Gastrocnemius medialis (tissue), 4 donors: ENCODE data around the gene PCDHGA8.

Experiments
- CTCF ChIP-seq, 5 experiments: fragments of 450-650 bp in 3 of 5; fragments of 200-600 bp in 2 of 5; sonication (generic) in 2 of 5; IDR thresholded peaks in 4 of 5; conservative IDR thresholded peaks in 1 of 5; 1 replicate in 4 of 5; 2 replicates in 1 of 5; pipeline ENCODE4 v1.5.1; 2016 to 2019; ENCODE audit warnings: antibody characterized with exemption in 5 of 5, mild to moderate bottlenecking in 3 of 5, moderate library complexity in 3 of 5
- POLR2A ChIP-seq, 2 donors: fragments of 450-650 bp; IDR thresholded peaks; one replicate each; pipeline ENCODE4 v1.6.1; 2017; ENCODE audit warnings: antibody characterized with exemption in 2 of 2, mild to moderate bottlenecking in 2 of 2, moderate library complexity in 2 of 2

- TF ChIP-seq CTCF (IDR thresholded peaks at IDR 0.05 in 4 of 5, conservative IDR thresholded peaks at IDR 0.05 in 1 of 5) (peak; percentile 52 to 71 (median 55)), POLR2A (IDR thresholded peaks at IDR 0.05) (no peak)
Measured at GRCh38 chr5:141430332-141431113, 38.1 kb downstream of the PCDHGA8 start, which contains the start of gene PCDHGA12.
